Measurements from ENCODE around the gene DOCK1.

DOCK1 gene

DNA sequence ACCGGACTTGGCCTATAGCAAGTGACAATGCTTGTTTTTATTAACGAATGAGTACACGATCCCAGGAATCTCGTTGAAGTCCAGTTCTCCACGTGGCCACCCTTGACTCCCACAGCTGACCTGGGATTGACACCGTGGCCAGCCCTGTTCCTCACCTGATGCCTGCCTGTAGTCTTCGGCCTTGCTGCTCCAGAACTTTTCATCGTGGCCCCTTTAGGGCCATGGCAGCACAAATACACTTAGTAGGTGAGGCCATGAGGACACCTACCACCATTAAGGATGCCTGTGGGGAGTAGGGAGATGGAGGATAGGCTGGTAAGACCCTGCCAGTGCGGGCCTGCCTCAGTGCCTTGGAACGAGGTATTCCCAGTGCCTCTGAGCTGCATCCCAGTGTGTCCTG, 321.8 kb downstream of the DOCK1 start:
- TF ChIP-seq, protein P1, sequence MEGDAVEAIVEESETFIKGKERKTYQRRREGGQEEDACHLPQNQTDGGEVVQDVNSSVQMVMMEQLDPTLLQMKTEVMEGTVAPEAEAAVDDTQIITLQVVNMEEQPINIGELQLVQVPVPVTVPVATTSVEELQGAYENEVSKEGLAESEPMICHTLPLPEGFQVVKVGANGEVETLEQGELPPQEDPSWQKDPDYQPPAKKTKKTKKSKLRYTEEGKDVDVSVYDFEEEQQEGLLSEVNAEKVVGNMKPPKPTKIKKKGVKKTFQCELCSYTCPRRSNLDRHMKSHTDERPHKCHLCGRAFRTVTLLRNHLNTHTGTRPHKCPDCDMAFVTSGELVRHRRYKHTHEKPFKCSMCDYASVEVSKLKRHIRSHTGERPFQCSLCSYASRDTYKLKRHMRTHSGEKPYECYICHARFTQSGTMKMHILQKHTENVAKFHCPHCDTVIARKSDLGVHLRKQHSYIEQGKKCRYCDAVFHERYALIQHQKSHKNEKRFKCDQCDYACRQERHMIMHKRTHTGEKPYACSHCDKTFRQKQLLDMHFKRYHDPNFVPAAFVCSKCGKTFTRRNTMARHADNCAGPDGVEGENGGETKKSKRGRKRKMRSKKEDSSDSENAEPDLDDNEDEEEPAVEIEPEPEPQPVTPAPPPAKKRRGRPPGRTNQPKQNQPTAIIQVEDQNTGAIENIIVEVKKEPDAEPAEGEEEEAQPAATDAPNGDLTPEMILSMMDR (IDR thresholded peaks at IDR 0.05; ENCODE audit: extremely low read depth, missing control alignments): no peak
- DNase-seq (ENCODE audit: low spot score): no peak

DNA sequence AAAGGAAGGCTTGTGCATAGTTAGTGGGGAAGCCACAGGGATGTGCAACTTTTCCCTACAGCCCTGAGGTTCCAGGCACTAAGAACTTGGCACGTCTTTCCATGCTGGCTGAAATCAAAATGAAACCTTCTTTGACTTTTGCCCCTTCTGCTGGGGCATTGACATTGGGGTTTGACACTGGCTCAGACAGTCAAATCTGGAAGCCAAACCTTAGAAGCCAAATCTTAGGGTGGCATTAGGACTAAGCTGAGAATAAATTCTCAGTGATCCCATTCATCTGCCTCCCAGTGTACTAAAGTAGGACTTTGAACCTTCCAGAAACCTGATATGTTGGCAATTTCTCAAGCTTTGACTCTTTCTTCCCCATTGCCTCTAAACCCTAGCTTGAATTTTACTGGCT, 322.4 kb downstream of the DOCK1 start:
- TF ChIP-seq, protein P1 (IDR thresholded peaks at IDR 0.05; ENCODE audit: extremely low read depth, missing control alignments): no peak
- DNase-seq (ENCODE audit: low spot score): no peak

DNA sequence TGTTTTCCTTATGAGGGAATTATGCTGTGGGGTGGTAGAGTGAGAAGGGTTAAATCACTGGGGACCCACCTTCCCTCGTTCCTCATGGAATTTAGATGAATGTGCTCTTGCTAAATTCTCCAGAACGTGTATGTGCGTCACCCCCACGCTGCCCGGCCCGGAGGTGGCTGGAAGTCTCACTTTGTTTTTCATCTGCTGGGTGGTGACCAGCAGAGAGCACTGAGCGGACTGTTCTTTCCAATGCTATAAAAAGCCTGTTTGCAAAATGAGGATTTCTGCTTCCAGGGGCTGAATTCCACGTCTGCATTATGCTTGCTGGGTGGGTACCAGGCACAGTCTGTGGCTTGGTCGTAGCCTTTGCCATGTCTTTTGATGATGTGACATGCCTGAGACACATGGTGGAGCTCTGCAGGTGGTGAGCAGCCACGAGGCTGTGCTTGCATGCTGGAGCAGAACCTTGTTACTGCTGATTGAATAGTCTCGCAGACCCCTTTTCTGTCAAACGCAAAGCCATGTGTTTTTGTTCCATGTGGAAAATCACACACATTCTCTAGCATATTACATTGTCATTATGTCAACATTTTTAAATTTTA, 323.1 kb downstream of the DOCK1 start:
- no peak for DNase-seq (ENCODE audit: low spot score)
- TF ChIP-seq, protein P1 (IDR thresholded peaks at IDR 0.05; ENCODE audit: extremely low read depth, missing control alignments): no peak

DNA sequence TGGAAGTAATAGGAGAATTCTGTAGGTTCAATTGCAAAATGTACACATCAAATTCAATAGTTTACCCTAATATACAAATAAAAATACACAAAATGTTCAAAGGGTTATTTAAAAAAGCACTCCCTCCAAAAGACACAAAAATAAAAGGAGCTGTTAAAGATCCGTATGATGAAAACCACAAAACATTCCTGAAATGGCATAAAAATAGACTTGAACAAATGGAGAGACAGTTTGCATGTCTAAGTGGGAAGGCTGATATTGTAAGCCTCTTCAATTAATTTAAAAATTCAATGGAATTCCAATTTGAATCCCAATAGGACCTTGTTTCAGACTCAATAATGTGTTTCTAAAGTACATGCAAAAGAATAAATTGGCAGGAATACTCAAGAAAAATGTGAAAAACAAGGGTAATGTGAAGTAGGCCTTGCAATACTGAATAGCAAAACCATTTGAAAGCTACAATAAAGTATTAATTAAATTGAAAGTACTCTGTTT, 329.1 kb downstream of the DOCK1 start:
- TF ChIP-seq, protein P1 (IDR thresholded peaks at IDR 0.05; ENCODE audit: extremely low read depth, missing control alignments): no peak
- DNase-seq (ENCODE audit: low spot score): no peak

DNA sequence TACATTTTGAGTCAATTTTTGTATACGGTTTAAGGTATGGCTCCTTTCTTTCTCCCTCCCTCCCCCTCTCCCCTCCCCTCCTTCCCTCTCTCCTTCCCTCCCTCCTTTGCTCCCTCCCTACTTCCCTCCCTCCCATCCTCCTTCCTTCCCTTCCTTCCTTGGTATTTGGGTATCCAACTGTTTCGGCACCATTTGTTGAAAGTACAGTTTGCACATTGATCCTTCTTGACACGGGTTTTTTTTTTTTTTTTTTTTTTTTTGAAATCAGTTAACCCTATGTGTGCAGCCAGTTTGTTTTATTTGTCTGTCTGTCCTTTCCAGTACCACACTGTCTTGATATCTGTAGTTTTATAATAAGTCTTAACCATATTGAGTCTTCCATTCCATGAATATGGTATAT, 331.0 kb downstream of the DOCK1 start:
- DNase-seq (ENCODE audit: low spot score): no peak
- TF ChIP-seq, protein P1 (IDR thresholded peaks at IDR 0.05; ENCODE audit: extremely low read depth, missing control alignments): no peak

DNA sequence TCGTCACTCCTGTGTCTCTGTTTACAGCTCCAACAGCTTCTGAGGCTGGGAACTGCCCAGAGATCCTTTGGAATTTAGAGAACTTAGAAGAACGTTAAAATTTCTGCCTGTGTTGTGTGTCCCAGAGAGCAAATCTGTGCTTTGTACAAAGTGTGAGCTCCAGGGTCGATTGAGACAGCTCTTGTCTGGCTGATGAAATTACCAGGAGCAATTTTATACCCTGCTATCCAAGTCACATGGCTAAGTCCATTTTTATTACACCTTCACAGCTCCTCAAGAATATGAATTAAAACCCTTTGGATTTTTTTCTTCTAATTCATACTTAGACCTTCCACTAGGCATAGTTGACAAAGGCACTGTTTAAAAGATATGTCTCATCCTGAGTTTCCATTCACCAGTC, 337.7 kb downstream of the DOCK1 start:
- TF ChIP-seq, protein P1 (IDR thresholded peaks at IDR 0.05; ENCODE audit: extremely low read depth, missing control alignments): no peak
- DNase-seq (ENCODE audit: low spot score): no peak

DNA sequence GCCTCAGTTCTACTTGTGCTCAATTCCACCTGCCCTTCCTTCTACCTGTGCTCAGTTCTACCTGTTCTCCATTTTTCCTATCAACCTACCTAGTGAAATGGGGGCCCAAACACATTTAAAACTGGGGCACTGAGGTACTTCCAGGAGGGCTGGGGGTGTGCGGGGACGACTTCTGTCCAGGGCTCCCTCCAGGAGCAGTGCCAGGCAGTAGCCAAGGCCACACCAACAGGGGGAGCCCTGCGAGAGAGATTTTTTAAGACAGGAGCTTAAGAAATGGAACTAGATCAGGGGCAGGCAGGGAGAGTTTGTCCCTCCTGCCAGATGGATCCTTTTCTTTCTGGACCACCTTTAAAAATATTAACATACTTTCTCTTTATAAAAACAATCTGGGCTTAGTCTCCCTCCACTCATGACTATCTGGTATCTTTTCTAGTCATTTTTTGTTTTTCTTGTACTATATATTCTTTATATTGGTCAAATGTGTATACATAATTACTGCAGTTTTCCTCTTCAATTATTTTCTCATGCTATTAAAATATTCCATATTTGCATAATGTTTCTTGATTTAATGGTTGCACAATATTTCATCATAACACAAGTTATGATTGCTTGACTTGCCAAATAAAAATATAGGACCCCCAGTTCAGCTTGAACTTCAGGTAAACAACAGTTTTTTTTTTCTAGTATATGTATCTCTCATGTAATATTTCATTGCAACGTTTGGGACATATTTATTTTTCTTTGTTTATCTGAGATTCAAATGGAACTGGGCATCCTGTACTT, 338.5 kb downstream of the DOCK1 start:
- TF ChIP-seq, protein P1 (IDR thresholded peaks at IDR 0.05; ENCODE audit: extremely low read depth, missing control alignments): no peak
- DNase-seq (ENCODE audit: low spot score): no peak
